HepG2 (cell line): Measurements from ENCODE around the gene PRPSAP1. TPM values are rescaled to one million over a fixed set of nuclear protein-coding genes. Genes with fewer than 3 reads are reported as not detected.
A peak's percentile ranks its signal among the peaks of the same experiment; 100 is the strongest.

Experiments
- ADNP ChIP-seq: sonication (generic); formaldehyde crosslinking; IDR thresholded peaks from 2 replicates; pipeline ENCODE4 v1.4.0; 2020; ENCODE audit warnings: missing genetic modification reagents
- EEA1 ChIP-seq: sonication (generic); formaldehyde crosslinking; IDR thresholded peaks from 2 replicates; pipeline ENCODE4 v1.5.1; 2020; ENCODE audit warnings: mild to moderate bottlenecking, missing genetic modification reagents, borderline replicate concordance
- EED ChIP-seq: sonication (generic); formaldehyde crosslinking; IDR thresholded peaks from 2 replicates; pipeline ENCODE4 v1.5.0; 2020; ENCODE audit warnings: mild to moderate bottlenecking, missing genetic modification reagents
- IKZF4 ChIP-seq: sonication (generic); formaldehyde crosslinking; IDR thresholded peaks from 2 replicates; pipeline ENCODE4 v1.5.1; 2020; ENCODE audit warnings: borderline replicate concordance, mild to moderate bottlenecking, low read depth, missing genetic modification reagents; ENCODE audit errors: not compliant biosample characterization
- KDM1A ChIP-seq: IDR thresholded peaks from 2 replicates; pipeline ENCODE4 v1.6.1; 2016; ENCODE audit warnings: missing compliant biosample characterization
- LCORL ChIP-seq, 2 experiments: fragments of 450-650 bp in 1 of 2; sonication (generic) in 1 of 2; formaldehyde crosslinking in 1 of 2; IDR thresholded peaks; 2 replicates each; pipeline versions ENCODE4 v1.5.0 to v1.6.1; 2017 to 2020; ENCODE audit warnings: antibody characterized with exemption in 1 of 2, missing genetic modification reagents in 1 of 2
- NFE2 ChIP-seq: sonication (generic); formaldehyde crosslinking; IDR thresholded peaks from 2 replicates; pipeline ENCODE4 v1.4.0; 2020; ENCODE audit warnings: missing genetic modification reagents
- SMYD3 ChIP-seq: sonication (generic); formaldehyde crosslinking; IDR thresholded peaks from 2 replicates; pipeline ENCODE4 v1.8.1; 2023; ENCODE audit warnings: mild to moderate bottlenecking, missing genetic modification reagents
- STAT6 ChIP-seq: sonication (generic); formaldehyde crosslinking; IDR thresholded peaks from 2 replicates; pipeline ENCODE4 v1.4.0; 2020; ENCODE audit warnings: missing genetic modification reagents, mild to moderate bottlenecking, borderline replicate concordance
- TBX2 ChIP-seq: sonication (generic); formaldehyde crosslinking; IDR thresholded peaks from 2 replicates; pipeline ENCODE4 v1.5.0; 2020; ENCODE audit warnings: missing genetic modification reagents, mild to moderate bottlenecking, borderline replicate concordance
- TIGD3 ChIP-seq: sonication (generic); formaldehyde crosslinking; IDR thresholded peaks from 2 replicates; pipeline ENCODE4 v1.5.1; 2020; ENCODE audit warnings: mild to moderate bottlenecking, missing genetic modification reagents, borderline replicate concordance
- TRAFD1 ChIP-seq: sonication (generic); formaldehyde crosslinking; IDR thresholded peaks from 2 replicates; pipeline ENCODE4 v1.5.1; 2020; ENCODE audit warnings: missing genetic modification reagents, mild to moderate bottlenecking, borderline replicate concordance
- U2AF2 ChIP-seq: fragments of 200-400 bp; formaldehyde crosslinking; IDR thresholded peaks from 2 replicates; pipeline ENCODE4 v1.6.1; 2017; ENCODE audit warnings: low read depth, mild to moderate bottlenecking, low read length
- ZKSCAN5 ChIP-seq: sonication (generic); formaldehyde crosslinking; IDR thresholded peaks from 2 replicates; pipeline ENCODE4 v1.5.1; 2020; ENCODE audit warnings: mild to moderate bottlenecking, missing genetic modification reagents
- ZNF251 ChIP-seq: sonication (generic); formaldehyde crosslinking; IDR thresholded peaks from 2 replicates; pipeline ENCODE4 v1.9.0; 2021; ENCODE audit warnings: mild to moderate bottlenecking, missing genetic modification reagents
- ZNF264 ChIP-seq: sonication (generic); formaldehyde crosslinking; IDR thresholded peaks from 2 replicates; pipeline ENCODE4 v1.4.0; 2020; ENCODE audit warnings: missing genetic modification reagents
- ZNF275 ChIP-seq: sonication (generic); formaldehyde crosslinking; IDR thresholded peaks from 2 replicates; pipeline ENCODE4 v1.8.0; 2022; ENCODE audit warnings: missing genetic modification reagents, mild to moderate bottlenecking, inconsistent platforms, borderline replicate concordance
- ZNF367 ChIP-seq: sonication (generic); formaldehyde crosslinking; IDR thresholded peaks from 2 replicates; pipeline ENCODE4 v1.4.0; 2020; ENCODE audit warnings: missing genetic modification reagents, borderline replicate concordance
- ZNF446 ChIP-seq: sonication (generic); formaldehyde crosslinking; IDR thresholded peaks from 2 replicates; pipeline ENCODE4 v1.5.0; 2020; ENCODE audit warnings: mild to moderate bottlenecking, missing genetic modification reagents
- ZNF615 ChIP-seq: sonication (generic); formaldehyde crosslinking; IDR thresholded peaks from 2 replicates; pipeline ENCODE4 v1.5.0; 2020; ENCODE audit warnings: mild to moderate bottlenecking, missing genetic modification reagents, borderline replicate concordance
- ZNF652 ChIP-seq: IDR thresholded peaks from 2 replicates; pipeline ENCODE4 v1.6.1; 2016; ENCODE audit warnings: low read depth, borderline replicate concordance
- ZNF724P ChIP-seq: sonication (generic); formaldehyde crosslinking; IDR thresholded peaks from 2 replicates; pipeline ENCODE4 v1.8.0; 2022; ENCODE audit warnings: missing genetic modification reagents, borderline replicate concordance
- ZSCAN22 ChIP-seq: sonication (generic); formaldehyde crosslinking; IDR thresholded peaks from 2 replicates; pipeline ENCODE4 v1.4.0; 2020; ENCODE audit warnings: mild to moderate bottlenecking, missing genetic modification reagents
- polyA plus RNA-seq, 8 experiments: library from polyadenylated mRNA; depleted of rRNA in 3 of 8; stranded (reverse) in 7 of 8; unstranded in 1 of 8; fragments of >200 nt; fragmentation: Illumina TruSeq in 4 of 8; extraction: Trizol in 4 of 8; gene quantifications; 2 replicates each; pipeline versions ENCODE4 v1.2.1 to v1.2.3, GENCODE V29; 2011 to 2016; ENCODE audit warnings: low read depth in 4 of 8, missing spikeins in 1 of 8, mixed read lengths in 1 of 8; ENCODE audit not compliant: insufficient read depth in 1 of 8
- total RNA-seq, 5 experiments: library from RNA; depleted of rRNA; stranded (reverse); fragments of >200 nt; fragmentation: Illumina TruSeq; extraction: Trizol; gene quantifications; 2 replicates each; pipeline ENCODE4 v1.2.3, GENCODE V29; 2016; ENCODE audit warnings: low read depth in 1 of 5

Gene PRPSAP1
- total and polyA plus RNA-seq, 2 of the 13 experiments (the other 11 are each of a cell fraction or from before 2014, with no cell fraction given), result 91.1 to 314 TPM

GRCh38 chr17:76384222-76384986 lies 30.7 kb upstream of the PRPSAP1 start, which contains the start of gene SPHK1 (continued):
- TF ChIP-seq LCORL (IDR thresholded peaks at IDR 0.05) (no peak), LCORL (CRISPR knock-in tag; IDR thresholded peaks at IDR 0.05) (no peak; the same call in 1 of the 2 replicates), ZNF446 (CRISPR knock-in tag) (peak; percentile 15), ZKSCAN5 (CRISPR knock-in tag) (no peak), TBX2 (CRISPR knock-in tag) (no peak), TIGD3 (CRISPR knock-in tag) (no peak), ZNF615 (0 out of 2 replicates have a peak, but pooled peaks have one; percentile 15), KDM1A (CRISPR knock-in tag) (no peak), ADNP (CRISPR knock-in tag) (no peak; the same call in 1 of the 2 replicates), ZSCAN22 (CRISPR knock-in tag) (no peak), ZNF652 (CRISPR knock-in tag) (no peak), U2AF2 (no peak), STAT6 (CRISPR knock-in tag) (no peak), ZNF275 (CRISPR knock-in tag) (0 out of 2 replicates have a peak, but pooled peaks have one; percentile 56), NFE2 (CRISPR knock-in tag) (no peak), EEA1 (CRISPR knock-in tag) (peak; percentile 83; the same call in 1 of the 2 replicates), ZNF367 (no peak; the same call in 1 of the 2 replicates), ZNF724P (CRISPR knock-in tag) (no peak), ZNF264 (CRISPR knock-in tag) (no peak), IKZF4 (CRISPR knock-in tag) (no peak), EED (CRISPR knock-in tag) (no peak), SMYD3 (CRISPR knock-in tag) (0 out of 2 replicates have a peak, but pooled peaks have one; percentile 25), ZNF251 (CRISPR knock-in tag) (no peak), TRAFD1 (no peak)
